Suprapubic skin (tissue), 4 donors: ENCODE results near the gene RNF166. TPM values are rescaled to one million over a fixed set of nuclear protein-coding genes. Genes with fewer than 3 reads are reported as not detected.
A peak's percentile ranks its signal among the peaks of the same experiment; 100 is the strongest.

ENCODE experiments used
- DNase-seq, 2 donors: peaks; one replicate each; pipeline ENCODE4 v3.0.0-alpha.2; 2019; ENCODE audit warnings: low spot score in 2 of 2
- H3K27ac ChIP-seq: fragments of 200-600 bp; sonication (generic); one replicate; pipeline ENCODE4 v1.5.1; 2019
- H3K27me3 ChIP-seq: fragments of 200-600 bp; sonication (generic); one replicate; pipeline ENCODE4 v1.5.1; 2019
- H3K36me3 ChIP-seq: fragments of 200-600 bp; sonication (generic); one replicate; pipeline ENCODE4 v1.5.1; 2019
- H3K4me1 ChIP-seq: fragments of 200-600 bp; sonication (generic); one replicate; pipeline ENCODE4 v1.5.1; 2019
- H3K4me3 ChIP-seq: fragments of 200-600 bp; sonication (generic); one replicate; pipeline ENCODE4 v1.5.1; 2019; ENCODE audit warnings: mild to moderate bottlenecking
- H3K9me3 ChIP-seq: fragments of 200-600 bp; sonication (generic); one replicate; pipeline ENCODE4 v1.5.1; 2019
- CTCF ChIP-seq, 2 donors: fragments of 200-600 bp in 1 of 2; fragments of 450-650 bp in 1 of 2; sonication (generic) in 1 of 2; IDR thresholded peaks; one replicate each; pipeline ENCODE4 v1.5.1; 2016 to 2019; ENCODE audit warnings: antibody characterized with exemption in 2 of 2, mild to moderate bottlenecking in 1 of 2, moderate library complexity in 1 of 2
- EP300 ChIP-seq: sonication (generic); formaldehyde crosslinking; IDR thresholded peaks from one replicate; pipeline ENCODE4 v1.6.1; 2017; ENCODE audit warnings: antibody characterized with exemption
- POLR2A ChIP-seq, 2 donors: fragments of 450-650 bp; IDR thresholded peaks; one replicate each; pipeline ENCODE4 v1.6.1; 2017; ENCODE audit warnings: antibody characterized with exemption in 2 of 2, mild to moderate bottlenecking in 2 of 2, moderate library complexity in 2 of 2
- POLR2AphosphoS5 ChIP-seq, 3 donors: sonication (generic); formaldehyde crosslinking; IDR thresholded peaks; one replicate each; pipeline ENCODE4 v1.6.1; 2017; ENCODE audit warnings: antibody characterized with exemption in 3 of 3
- WGBS: methylation state at CpG from one replicate; pipeline ENCODE4 v1.1.5; 2018; 5-methylcytosine and 5-hydroxymethylcytosine counted together
- total RNA-seq, 4 donors: library from RNA; depleted of rRNA; stranded (reverse); fragments of >200 nt; gene quantifications; one replicate each; pipeline ENCODE4 v1.1.0, GENCODE V29; 2016

The RNF166 gene
- total RNA-seq, 4 donors from 2014 or later = 12.4 to 15.8 (median 14.6) TPM

GRCh38 chr16:88684569-88685155 lies 21.5 kb downstream of the RNF166 start:
- TF ChIP-seq POLR2A (IDR thresholded peaks at IDR 0.05) (no peak), POLR2AphosphoS5 (IDR thresholded peaks at IDR 0.05) (no peak), EP300 (no peak), CTCF (IDR thresholded peaks at IDR 0.05) (no peak)
- Histone ChIP-seq H3K27me3 (peaks cover 75% of the 10 kb centered on the region), H3K4me1 (peaks cover 46% of the 10 kb centered on the region), H3K4me3 (peak overlapping the region; percentile 57), H3K9me3 (no peaks in the 10 kb centered on the region), H3K27ac (no peak overlapping the region), H3K36me3 (no peaks in the 10 kb centered on the region)
- 69% methylated on average over 14 of the region's 15 CpGs for WGBS
- no peak for DNase-seq

- peak in 1 of 2 donors; percentile 70 for DNase-seq
- TF ChIP-seq POLR2AphosphoS5 (IDR thresholded peaks at IDR 0.05) = no peak
- Histone ChIP-seq H3K4me1 (peaks cover 33% of the 10 kb centered on the region), H3K36me3 (no peaks in the 10 kb centered on the region), H3K4me3 (no peak overlapping the region), H3K9me3 (no peaks in the 10 kb centered on the region), H3K27me3 (peaks cover 67% of the 10 kb centered on the region), H3K27ac (peak overlapping the region; percentile 70)
- 53% methylated on average over 10 of the region's 21 CpGs for WGBS
Measured at GRCh38 chr16:88681709-88682451, 24.3 kb downstream of the RNF166 start.

GRCh38 chr16:88681084-88681680 lies 25.0 kb downstream of the RNF166 start:
- Histone ChIP-seq H3K27me3 (peaks cover 69% of the 10 kb centered on the region), H3K9me3 (no peaks in the 10 kb centered on the region), H3K27ac (no peak overlapping the region), H3K4me1 (peaks cover 26% of the 10 kb centered on the region), H3K36me3 (no peaks in the 10 kb centered on the region), H3K4me3 (no peak overlapping the region)
- DNase-seq = peak in 1 of 2 donors; percentile 62
- TF ChIP-seq EP300 = no peak
- TF ChIP-seq CTCF (IDR thresholded peaks at IDR 0.05) = peak in 1 of 2 donors; percentile 44
- 69% methylated on average over 11 of the region's 31 CpGs for WGBS

- TF ChIP-seq POLR2A (IDR thresholded peaks at IDR 0.05) = no peak
- TF ChIP-seq POLR2AphosphoS5 (IDR thresholded peaks at IDR 0.05) = no peak
- TF ChIP-seq EP300 = no peak
- TF ChIP-seq CTCF (IDR thresholded peaks at IDR 0.05) = no peak
- peaks cover 20% of the 10 kb centered on the region for H3K4me1 ChIP-seq
- H3K4me3 ChIP-seq = no peak overlapping the region
- H3K27me3 ChIP-seq = peaks cover 63% of the 10 kb centered on the region
- 95% methylated on average over 5 of the region's 5 CpGs for WGBS
- H3K9me3 ChIP-seq = no peaks in the 10 kb centered on the region
- H3K27ac ChIP-seq = no peak overlapping the region
- no peak for DNase-seq
- no peaks in the 10 kb centered on the region for H3K36me3 ChIP-seq
Measured at GRCh38 chr16:88680554-88681083, 25.6 kb downstream of the RNF166 start.

GRCh38 chr16:88678224-88678979 lies 27.8 kb downstream of the RNF166 start:
- Histone ChIP-seq H3K36me3 (no peaks in the 10 kb centered on the region), H3K27ac (no peak overlapping the region), H3K27me3 (peaks cover 43% of the 10 kb centered on the region), H3K9me3 (no peaks in the 10 kb centered on the region), H3K4me3 (no peak overlapping the region), H3K4me1 (peaks cover 10% of the 10 kb centered on the region)
- TF ChIP-seq EP300 = no peak
- TF ChIP-seq POLR2AphosphoS5 (IDR thresholded peaks at IDR 0.05) = no peak
- no peak for TF ChIP-seq CTCF (IDR thresholded peaks at IDR 0.05)
- no peak for TF ChIP-seq POLR2A (IDR thresholded peaks at IDR 0.05)
- WGBS = 69% methylated on average over 6 of the region's 32 CpGs
- DNase-seq = no peak
